KMS-11 (cell line): ENCODE results near the gene CACNG6.

Experiments
- H2AFZ ChIP-seq: fragments of 200-600 bp; sonication (generic); 2 replicates; pipeline ENCODE4 v1.6.1; 2016; ENCODE audit warnings: antibody characterized with exemption, mixed run types, low read depth
- H3K27ac ChIP-seq: fragments of 200-600 bp; sonication (generic); 2 replicates; pipeline ENCODE4 v1.6.1; 2016; ENCODE audit warnings: mild to moderate bottlenecking, mixed run types
- H3K27me3 ChIP-seq: fragments of 200-600 bp; sonication (generic); 2 replicates; pipeline ENCODE4 v1.6.1; 2017; ENCODE audit warnings: mild to moderate bottlenecking, low read depth, mixed run types, moderate library complexity; ENCODE audit not compliant: insufficient read depth
- H3K36me3 ChIP-seq: fragments of 200-600 bp; sonication (generic); 2 replicates; pipeline ENCODE4 v1.6.1; 2017; ENCODE audit warnings: mild to moderate bottlenecking, mixed run types; ENCODE audit not compliant: insufficient read depth
- H3K4me1 ChIP-seq: fragments of 200-600 bp; sonication (generic); 2 replicates; pipeline ENCODE4 v1.6.1; 2016; ENCODE audit warnings: mild to moderate bottlenecking, low read depth, mixed run types; ENCODE audit not compliant: poor library complexity, severe bottlenecking
- H3K4me2 ChIP-seq: fragments of 200-600 bp; sonication (generic); 2 replicates; pipeline ENCODE4 v1.7.0; 2016; ENCODE audit warnings: mild to moderate bottlenecking, mixed run types
- H3K4me3 ChIP-seq: fragments of 200-600 bp; sonication (generic); IDR thresholded peaks from 2 replicates; pipeline ENCODE4 v1.6.1; 2017; ENCODE audit warnings: low read depth, low read length, mixed read lengths; ENCODE audit not compliant: insufficient read depth
- H3K79me2 ChIP-seq: fragments of 200-600 bp; sonication (generic); 2 replicates; pipeline ENCODE4 v1.6.1; 2016; ENCODE audit warnings: low read depth, mixed run types; ENCODE audit not compliant: insufficient read depth
- H3K9ac ChIP-seq: fragments of 200-600 bp; sonication (generic); 2 replicates; pipeline ENCODE4 v1.6.1; 2016; ENCODE audit warnings: mild to moderate bottlenecking, mixed run types
- H4K20me1 ChIP-seq: fragments of 200-600 bp; sonication (generic); 2 replicates; pipeline ENCODE4 v1.6.1; 2016; ENCODE audit warnings: mild to moderate bottlenecking, mixed run types; ENCODE audit not compliant: insufficient read depth
- CTCF ChIP-seq: fragments of 200-600 bp; sonication (generic); conservative IDR thresholded peaks from 2 replicates; pipeline ENCODE4 v1.6.1; 2017; ENCODE audit warnings: low read depth, mild to moderate bottlenecking, antibody characterized with exemption, low read length, moderate library complexity, mixed read lengths

CACNG6 gene

DNA sequence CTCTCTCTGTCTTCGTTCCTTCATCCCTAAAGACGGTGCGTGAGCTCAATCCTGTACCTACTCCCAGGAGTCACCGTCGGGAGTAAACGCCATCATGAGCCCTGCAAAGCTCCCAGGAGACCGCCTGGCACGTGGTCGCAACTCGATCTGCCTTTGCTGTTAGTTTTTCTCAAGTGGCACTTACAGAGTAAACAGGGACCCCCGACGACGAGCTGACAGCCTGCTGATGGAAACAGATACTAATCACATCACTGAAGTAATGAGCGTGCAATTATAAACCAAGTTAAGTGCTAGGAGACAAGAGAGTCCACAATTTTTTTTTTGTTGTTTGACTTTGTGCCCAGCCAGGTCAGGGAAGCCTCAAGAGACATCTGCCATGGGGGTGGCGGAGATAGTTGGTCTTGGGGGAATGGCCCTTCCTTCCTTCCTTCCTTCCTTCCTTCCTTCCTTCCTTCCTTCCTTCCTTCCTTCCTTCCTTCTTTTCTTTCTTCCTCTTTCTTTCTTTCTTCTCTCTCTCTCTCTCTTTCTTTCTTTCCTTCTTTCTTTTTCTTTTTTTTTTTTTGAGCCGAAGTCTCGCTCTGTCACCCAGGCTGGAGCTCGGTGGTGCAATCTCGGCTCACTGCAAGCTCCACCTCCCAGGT, 23.6 kb downstream of the CACNG6 start:
- Histone ChIP-seq H3K36me3 (no peaks in the 10 kb centered on the region), H3K9ac (no peak overlapping the region), H3K4me3 (no peak overlapping the region), H2AFZ (no peak overlapping the region), H3K4me1 (no peaks in the 10 kb centered on the region), H3K27ac (no peak overlapping the region), H4K20me1 (no peaks in the 10 kb centered on the region), H3K27me3 (no peaks in the 10 kb centered on the region; the same call in 1 of the 2 replicates), H3K4me2 (no peak overlapping the region), H3K79me2 (no peaks in the 10 kb centered on the region)
- TF ChIP-seq CTCF, result no peak

GRCh38 chr19:54017261-54017660, 25.8 kb downstream of the CACNG6 start:
- Histone ChIP-seq H3K27ac (no peak overlapping the region), H3K9ac (no peak overlapping the region), H3K4me3 (no peak overlapping the region), H3K27me3 (no peaks in the 10 kb centered on the region; the same call in 1 of the 2 replicates), H4K20me1 (no peaks in the 10 kb centered on the region), H2AFZ (no peak overlapping the region), H3K36me3 (no peaks in the 10 kb centered on the region), H3K79me2 (no peaks in the 10 kb centered on the region), H3K4me2 (no peak overlapping the region), H3K4me1 (no peaks in the 10 kb centered on the region)
- no peak for TF ChIP-seq CTCF

DNA sequence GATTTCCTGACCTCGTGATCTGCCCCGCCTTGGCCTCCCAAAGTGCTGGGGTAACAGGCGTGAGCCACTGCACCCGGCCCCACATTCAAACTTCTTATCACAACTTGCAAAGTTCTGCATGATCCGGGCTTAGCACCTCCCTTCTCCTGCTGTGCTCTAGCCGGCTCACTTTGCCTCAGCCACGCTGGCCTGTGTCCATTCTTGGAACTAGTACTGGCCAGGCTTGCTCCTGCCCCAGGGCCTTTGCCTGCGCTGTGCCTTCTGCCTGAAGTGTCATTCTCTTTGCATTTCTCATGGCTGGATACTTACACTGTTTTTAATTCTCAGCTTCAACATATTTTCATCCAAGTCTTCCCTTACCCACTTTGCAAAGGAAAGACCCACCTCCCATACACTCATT, 29.9 kb downstream of the CACNG6 start:
- Histone ChIP-seq H4K20me1 (no peaks in the 10 kb centered on the region), H2AFZ (no peak overlapping the region), H3K27me3 (no peaks in the 10 kb centered on the region; the same call in 1 of the 2 replicates), H3K79me2 (no peaks in the 10 kb centered on the region), H3K4me3 (no peak overlapping the region), H3K36me3 (no peaks in the 10 kb centered on the region), H3K4me2 (no peak overlapping the region), H3K27ac (no peak overlapping the region), H3K9ac (no peak overlapping the region), H3K4me1 (no peaks in the 10 kb centered on the region)
- no peak for TF ChIP-seq CTCF

DNA sequence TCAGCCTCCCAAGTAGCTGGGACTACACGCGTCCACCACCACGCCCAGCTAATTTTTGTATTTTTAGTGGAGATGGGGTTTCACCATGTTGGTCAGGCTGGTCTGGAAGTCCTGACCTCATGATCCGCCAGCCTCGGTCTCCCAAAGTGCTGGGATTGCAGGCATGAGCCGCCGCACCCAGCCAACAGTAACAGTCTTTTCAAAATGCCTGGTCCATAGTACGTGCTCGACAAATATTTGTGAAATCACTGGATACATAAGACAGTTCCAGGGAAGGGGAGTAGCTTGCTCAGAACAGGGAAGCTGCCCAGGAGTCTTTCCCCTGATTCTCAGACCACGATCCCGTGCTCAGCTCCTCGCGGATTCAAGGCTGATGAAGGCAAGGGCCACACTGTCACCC, 30.5 kb downstream of the CACNG6 start:
- Histone ChIP-seq H3K4me1 (no peaks in the 10 kb centered on the region), H3K4me2 (no peak overlapping the region), H2AFZ (no peak overlapping the region), H3K27ac (no peak overlapping the region), H3K4me3 (no peak overlapping the region), H3K27me3 (no peaks in the 10 kb centered on the region; the same call in 1 of the 2 replicates), H3K36me3 (no peaks in the 10 kb centered on the region), H4K20me1 (no peaks in the 10 kb centered on the region), H3K79me2 (no peaks in the 10 kb centered on the region), H3K9ac (no peak overlapping the region)
- TF ChIP-seq CTCF, result no peak
